GM19193 (cell line): Measurements from ENCODE around the gene SMIM21.

Source experiments
- POLR2A ChIP-seq: IDR thresholded peaks from 4 replicates; pipeline ENCODE4 v1.6.1; 2011; ENCODE audit not compliant: insufficient read depth, insufficient read length; ENCODE audit errors: extremely low read depth

Gene SMIM21

GRCh38 chr18:75427603-75428002 lies at the start of gene SMIM21:
TSS of gene SMIM21 (minus strand) at chr18:75427703. CDS start at chr18:75427563, 140 bp downstream.
- no peak for TF ChIP-seq POLR2A

- no peak for TF ChIP-seq POLR2A
These were observed 47.7 kb upstream of the SMIM21 start for GRCh38 chr18:75475228-75475627.

GRCh38 chr18:75474332-75474731 lies 46.8 kb upstream of the SMIM21 start:
- no peak for TF ChIP-seq POLR2A

- no peak for TF ChIP-seq POLR2A
These were observed 45.8 kb upstream of the SMIM21 start for GRCh38 chr18:75473316-75473715.

GRCh38 chr18:75472906-75473305 lies 45.4 kb upstream of the SMIM21 start:
- TF ChIP-seq POLR2A = no peak

GRCh38 chr18:75472396-75472795 lies 44.9 kb upstream of the SMIM21 start:
- TF ChIP-seq POLR2A = no peak

GRCh38 chr18:75471850-75472249 lies 44.3 kb upstream of the SMIM21 start:
- no peak for TF ChIP-seq POLR2A

- TF ChIP-seq POLR2A = no peak
These were observed 40.3 kb upstream of the SMIM21 start for GRCh38 chr18:75467851-75468250.

GRCh38 chr18:75467281-75467795 lies 39.8 kb upstream of the SMIM21 start:
- TF ChIP-seq POLR2A = no peak

GRCh38 chr18:75464356-75464755 lies 36.9 kb upstream of the SMIM21 start:
- no peak for TF ChIP-seq POLR2A

- TF ChIP-seq POLR2A = no peak
These were observed 34.8 kb upstream of the SMIM21 start for GRCh38 chr18:75462178-75462832.

GRCh38 chr18:75456199-75456631 lies 28.7 kb upstream of the SMIM21 start:
- no peak for TF ChIP-seq POLR2A

- no peak for TF ChIP-seq POLR2A
These were observed 28.0 kb upstream of the SMIM21 start for GRCh38 chr18:75455249-75456198.

GRCh38 chr18:75454022-75454795 lies 26.7 kb upstream of the SMIM21 start:
- no peak for TF ChIP-seq POLR2A

GRCh38 chr18:75450906-75451305 lies 23.4 kb upstream of the SMIM21 start:
- no peak for TF ChIP-seq POLR2A
